ENCODE data around the gene STK38. TPM values are rescaled to one million over a fixed set of nuclear protein-coding genes. Genes with fewer than 3 reads are reported as not detected.

STK38 gene
- total and polyA plus RNA-seq, 9 of the 15 experiments (the other 6 are each of a cell fraction or from before 2014, with no cell fraction given): 5.7 to 28.7 (median 19.5) TPM

- Histone ChIP-seq H3K27me3 (ENCODE audit: control insufficient read depth in 2 of 2, insufficient read depth in 2 of 2, low read length in 2 of 2) (no peaks in the 10 kb centered on the region), H3K4me3 (no peak overlapping the region), H3K9me3 (replicated peaks; ENCODE audit: control insufficient read depth, insufficient read depth, low read depth, low read length) (no peaks in the 10 kb centered on the region), H2AFZ (ENCODE audit: low read depth, low read length) (no peak overlapping the region), H3K9me1 (ENCODE audit: control insufficient read depth, insufficient read depth, low read length) (no peaks in the 10 kb centered on the region), H4K20me1 (replicated peaks; ENCODE audit: control insufficient read depth, insufficient read depth, low read length) (no peaks in the 10 kb centered on the region), H3K27ac (ENCODE audit: extremely low read depth, low read depth, low read length) (no peak overlapping the region), H3K36me3 (ENCODE audit: control insufficient read depth, insufficient read depth, low read length) (peaks cover 71% of the 10 kb centered on the region), H3K79me2 (ENCODE audit: control insufficient read depth, insufficient read depth, low read length) (peaks cover 2% of the 10 kb centered on the region; the same call in 1 of the 3 replicates), H3K4me1 (replicated peaks in 1 of 2; ENCODE audit: control insufficient read depth in 2 of 2, insufficient read depth in 2 of 2, low read length in 2 of 2) (no peaks in the 10 kb centered on the region; a peak in 1 of 5 replicates), H3K4me2 (ENCODE audit: insufficient read depth, low read length) (no peak overlapping the region), H3K9ac (ENCODE audit: insufficient read depth in 1 of 2, low read depth in 2 of 2, low read length in 2 of 2) (no peak overlapping the region)
- DNase-seq (ENCODE audit: extremely low read depth in 1 of 4, low spot score in 3 of 4) (no peak), ATAC-seq (no peak), FAIRE-seq (no peak)
- TF ChIP-seq ELF2 (CRISPR knock-in tag; IDR thresholded peaks at IDR 0.05) (no peak), RBM14 (IDR thresholded peaks at IDR 0.05; ENCODE audit: borderline replicate concordance, insufficient read depth, low read depth, low read length) (no peak), SRSF3 (IDR thresholded peaks at IDR 0.05; ENCODE audit: insufficient read depth, low read length) (no peak), KLF6 (CRISPR knock-in tag; IDR thresholded peaks at IDR 0.05; ENCODE audit: borderline replicate concordance) (no peak), FOXA3 (CRISPR knock-in tag; conservative IDR thresholded peaks at IDR 0.05 in 1 of 2, IDR thresholded peaks at IDR 0.05 in 1 of 2) (no peak), ZNF197 (CRISPR knock-in tag; IDR thresholded peaks at IDR 0.05; ENCODE audit: low read depth) (no peak), PREB (CRISPR knock-in tag; IDR thresholded peaks at IDR 0.05) (no peak)
- in situ Hi-C loops (cut with MboI): no loop called here
- BruUV-seq (replicated peaks): no TSS peak
- intact Hi-C loops (cut with micrococcal nuclease): no loop called here
- CTCF ChIA-PET (ENCODE audit: low intra/inter-chr PET ratio): no interaction called here
- POLR2A ChIA-PET: interaction anchor here (0.6 to 1.3 kb wide), 3 partner anchors 11 to 14 kb away, joined by 3 to 4 read pairs (median 3); no protein-coding TSS in a partner anchor
- WGBS (ENCODE audit: insufficient coverage, low coverage, missing lambda C conversion rate): 81% methylated on average over 6 of the region's 6 CpGs
Measured at GRCh38 chr6:36523936-36524499, 23.3 kb downstream of the STK38 start.

All from K562 (cell line).